ENCODE measurements around the gene VWF. TPM values are rescaled to one million over a fixed set of nuclear protein-coding genes. Genes with fewer than 3 reads are reported as not detected.

The VWF gene
- total and polyA plus RNA-seq, 2 of the 13 experiments (the other 11 are each of a cell fraction or from before 2014, with no cell fraction given) = 0.20 to 0.25 TPM

DNA sequence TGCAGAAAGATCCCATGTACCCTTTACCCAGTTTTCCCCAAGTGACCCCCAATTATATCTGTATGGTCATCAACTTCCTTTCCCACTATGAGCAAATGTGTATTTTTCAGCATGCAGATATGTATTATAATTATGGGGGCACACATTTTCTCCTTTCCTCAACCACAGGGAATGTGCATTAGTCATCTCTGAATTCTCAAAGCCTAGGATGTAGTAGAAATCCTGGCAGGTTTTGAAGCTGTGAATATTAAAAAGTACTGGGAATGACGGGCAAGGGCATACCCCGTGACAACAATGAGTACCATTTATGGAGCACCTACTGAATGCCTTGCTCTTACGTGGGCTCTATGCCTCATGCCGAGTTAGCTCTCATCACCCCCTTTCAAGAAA lies 71.5 kb downstream of the VWF start (continued):
- TF ChIP-seq ZNF335 (CRISPR knock-in tag; IDR thresholded peaks at IDR 0.05) = no peak
- TF ChIP-seq ZNF207 (IDR thresholded peaks at IDR 0.05; ENCODE audit: borderline replicate concordance) = no peak
- TF ChIP-seq U2AF1 (optimal IDR thresholded peaks at IDR 0.05; ENCODE audit: low read depth, low read length) = no peak
- TF ChIP-seq, protein P1, sequence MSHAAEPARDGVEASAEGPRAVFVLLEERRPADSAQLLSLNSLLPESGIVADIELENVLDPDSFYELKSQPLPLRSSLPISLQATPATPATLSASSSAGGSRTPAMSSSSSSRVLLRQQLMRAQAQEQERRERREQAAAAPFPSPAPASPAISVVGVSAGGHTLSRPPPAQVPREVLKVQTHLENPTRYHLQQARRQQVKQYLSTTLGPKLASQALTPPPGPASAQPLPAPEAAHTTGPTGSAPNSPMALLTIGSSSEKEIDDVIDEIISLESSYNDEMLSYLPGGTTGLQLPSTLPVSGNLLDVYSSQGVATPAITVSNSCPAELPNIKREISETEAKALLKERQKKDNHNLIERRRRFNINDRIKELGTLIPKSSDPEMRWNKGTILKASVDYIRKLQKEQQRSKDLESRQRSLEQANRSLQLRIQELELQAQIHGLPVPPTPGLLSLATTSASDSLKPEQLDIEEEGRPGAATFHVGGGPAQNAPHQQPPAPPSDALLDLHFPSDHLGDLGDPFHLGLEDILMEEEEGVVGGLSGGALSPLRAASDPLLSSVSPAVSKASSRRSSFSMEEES (CRISPR knock-in tag; IDR thresholded peaks at IDR 0.05) = no peak
- TF ChIP-seq, protein P2, sequence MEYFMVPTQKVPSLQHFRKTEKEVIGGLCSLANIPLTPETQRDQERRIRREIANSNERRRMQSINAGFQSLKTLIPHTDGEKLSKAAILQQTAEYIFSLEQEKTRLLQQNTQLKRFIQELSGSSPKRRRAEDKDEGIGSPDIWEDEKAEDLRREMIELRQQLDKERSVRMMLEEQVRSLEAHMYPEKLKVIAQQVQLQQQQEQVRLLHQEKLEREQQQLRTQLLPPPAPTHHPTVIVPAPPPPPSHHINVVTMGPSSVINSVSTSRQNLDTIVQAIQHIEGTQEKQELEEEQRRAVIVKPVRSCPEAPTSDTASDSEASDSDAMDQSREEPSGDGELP (IDR thresholded peaks at IDR 0.05; ENCODE audit: borderline replicate concordance, low read depth) = no peak
- no peak for TF ChIP-seq ZMYM2 (CRISPR knock-in tag; IDR thresholded peaks at IDR 0.05)

DNA sequence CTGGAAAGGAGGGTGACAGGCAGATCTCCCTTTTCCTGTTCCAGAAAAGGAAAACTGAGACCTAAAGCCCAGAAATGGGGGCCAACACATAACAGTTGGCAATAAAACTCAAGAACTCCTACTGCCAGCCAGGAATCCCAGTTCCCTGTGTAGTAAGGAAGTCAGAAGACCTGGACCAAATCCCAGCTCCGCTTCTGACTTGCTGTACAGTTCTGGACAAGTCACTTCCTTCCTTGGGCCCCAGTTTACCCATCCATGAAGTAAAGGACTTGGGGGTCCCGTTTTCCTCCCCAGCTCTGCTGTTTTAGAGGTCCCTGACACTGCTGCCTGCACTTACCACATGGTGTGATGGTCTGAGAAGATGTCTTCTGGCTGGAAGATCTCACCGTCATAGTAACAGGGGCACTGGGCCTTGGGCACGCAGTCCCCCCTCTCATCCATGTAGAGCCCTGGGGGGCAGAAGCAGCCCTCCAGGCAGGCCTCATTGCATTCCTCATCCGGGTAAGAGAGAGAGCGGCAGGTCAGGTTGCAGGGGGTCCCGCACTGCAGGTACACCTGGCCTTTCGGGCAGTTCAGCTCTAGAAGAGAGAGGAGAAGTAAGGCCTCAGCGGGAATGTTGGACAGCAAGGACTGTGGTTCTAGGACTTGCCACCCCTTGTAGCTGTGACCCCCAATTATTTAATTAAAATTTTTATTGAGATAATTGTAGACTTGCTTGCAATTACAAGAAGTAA lies 72.1 kb downstream of the VWF start:
- TF ChIP-seq ISL2 (CRISPR knock-in tag; IDR thresholded peaks at IDR 0.05) = no peak
- Histone ChIP-seq H3K27me3 (ENCODE audit: control insufficient read depth in 1 of 2, insufficient read depth in 2 of 2, low read length in 2 of 2) (no peaks in the 10 kb centered on the region; a peak in 1 of 5 replicates), H3K4me3 (replicated peaks in 1 of 3; ENCODE audit: insufficient read depth in 1 of 3, low read depth in 2 of 3, low read length in 3 of 3) (no peak overlapping the region), H3K4me2 (ENCODE audit: low read depth, low read length) (no peak overlapping the region), H3K27ac (ENCODE audit: extremely low read length, insufficient read depth, low read length) (no peak overlapping the region), H3K9ac (ENCODE audit: insufficient read depth, low read depth, low read length) (no peak overlapping the region), H3K79me2 (ENCODE audit: insufficient read depth, low read length) (no peaks in the 10 kb centered on the region), H2AFZ (ENCODE audit: low read length) (no peak overlapping the region), H4K20me1 (ENCODE audit: insufficient read depth, low read length) (no peaks in the 10 kb centered on the region), H3K4me1 (ENCODE audit: insufficient read depth, low read length) (peaks cover 37% of the 10 kb centered on the region), H3K36me3 (replicated peaks in 1 of 2; ENCODE audit: control insufficient read depth in 1 of 2, insufficient read depth in 2 of 2, low read length in 2 of 2) (no peaks in the 10 kb centered on the region), H3K9me3 (ENCODE audit: low read length) (no peaks in the 10 kb centered on the region)
- in situ Hi-C loops (cut with HindIII; ENCODE audit: extremely low pct_ligation_motif_present, low pct_unique_long_range_greater_than_20kb) (loop anchor here (25.0 kb wide), 1 partner anchor 410 kb away; the partner anchor contains the start of genes TAPBPL and VAMP1), intact Hi-C loops (cut with micrococcal nuclease; ENCODE audit: unreplicated experiment) (no loop called here)
- no peak for FAIRE-seq
- 71% methylated on average over 8 of the region's 9 CpGs for WGBS (ENCODE audit: low lambda C conversion rate)
- ChIA-PET CTCF (ENCODE audit: low intra/inter-chr PET ratio, low total read pairs) (no interaction called here), POLR2A (no interaction called here)
- no TSS peak for BruUV-seq (replicated peaks)
- DNase-seq (ENCODE audit: low spot score) = no peak
- no peak for ATAC-seq

Measured in HepG2 (cell line).